GM23248 (cell line): ENCODE data around the gene ELAVL2. TPM values are rescaled to one million over a fixed set of nuclear protein-coding genes. Genes with fewer than 3 reads are reported as not detected.

Experiments
- DNase-seq: peaks from one replicate; pipeline ENCODE4 v3.0.0-alpha.2; 2015
- H2AFZ ChIP-seq: fragments of 200-600 bp; sonication (generic); 2 replicates; pipeline ENCODE4 v1.6.1; 2016; ENCODE audit warnings: antibody characterized with exemption
- H3F3A ChIP-seq: fragments of 200-600 bp; sonication (generic); 2 replicates; pipeline ENCODE4 v1.6.1; 2016; ENCODE audit warnings: mild to moderate bottlenecking, antibody characterized with exemption, mixed run types; ENCODE audit not compliant: insufficient read depth
- H3K27ac ChIP-seq: fragments of 200-600 bp; sonication (generic); 2 replicates; pipeline ENCODE4 v1.5.1; 2016; ENCODE audit warnings: mild to moderate bottlenecking
- H3K27me3 ChIP-seq: fragments of 200-600 bp; sonication (generic); replicated peaks from 2 replicates; pipeline ENCODE4 v1.6.1; 2016; ENCODE audit warnings: mild to moderate bottlenecking; ENCODE audit not compliant: insufficient read depth
- H3K36me3 ChIP-seq: fragments of 200-600 bp; sonication (generic); 2 replicates; pipeline ENCODE4 v1.6.1; 2016; ENCODE audit warnings: low read depth, mild to moderate bottlenecking
- H3K4me1 ChIP-seq: fragments of 200-600 bp; sonication (generic); 2 replicates; pipeline ENCODE4 v1.6.1; 2016; ENCODE audit warnings: mild to moderate bottlenecking; ENCODE audit not compliant: insufficient read depth
- H3K4me2 ChIP-seq: fragments of 200-600 bp; sonication (generic); one replicate; pipeline ENCODE4 v1.6.1; 2016; ENCODE audit warnings: mild to moderate bottlenecking; ENCODE audit not compliant: unreplicated experiment
- H3K4me3 ChIP-seq: fragments of 200-600 bp; sonication (generic); 2 replicates; pipeline ENCODE4 v1.5.1; 2016; ENCODE audit warnings: mild to moderate bottlenecking
- H3K79me2 ChIP-seq: fragments of 200-600 bp; sonication (generic); 2 replicates; pipeline ENCODE4 v1.6.1; 2016; ENCODE audit warnings: mild to moderate bottlenecking; ENCODE audit not compliant: insufficient read depth
- H3K9ac ChIP-seq: fragments of 200-600 bp; sonication (generic); 2 replicates; pipeline ENCODE4 v1.6.1; 2016; ENCODE audit warnings: mild to moderate bottlenecking
- H3K9me2 ChIP-seq: fragments of 200-600 bp; sonication (generic); 2 replicates; pipeline ENCODE4 v1.6.1; 2016; ENCODE audit warnings: mixed run types, mild to moderate bottlenecking, moderate library complexity; ENCODE audit not compliant: insufficient read depth
- H3K9me3 ChIP-seq: fragments of 200-600 bp; sonication (generic); one replicate; pipeline ENCODE4 v1.6.1; 2017; ENCODE audit warnings: low read depth
- H4K20me1 ChIP-seq: fragments of 200-600 bp; sonication (generic); 2 replicates; pipeline ENCODE4 v1.6.0; 2016; ENCODE audit not compliant: insufficient read depth
- EZH2 ChIP-seq: fragments of 200-600 bp; sonication (generic); IDR thresholded peaks from 2 replicates; pipeline ENCODE4 v1.6.1; 2018; ENCODE audit warnings: antibody characterized with exemption, mild to moderate bottlenecking; ENCODE audit not compliant: insufficient read depth, poor library complexity, severe bottlenecking
- EZH2phosphoT487 ChIP-seq: fragments of 200-600 bp; sonication (generic); IDR thresholded peaks from 2 replicates; pipeline ENCODE4 v1.6.1; 2018; ENCODE audit warnings: antibody characterized with exemption, moderate library complexity, mild to moderate bottlenecking, low read depth; ENCODE audit not compliant: insufficient read depth
- WGBS, 2 experiments: methylation state at CpG; one replicate each; pipeline ENCODE4 v1.1.6; 2015 to 2017; ENCODE audit warnings: low lambda C conversion rate in 2 of 2, low coverage in 1 of 2; ENCODE audit errors: missing lambda C conversion rate in 2 of 2; 5-methylcytosine and 5-hydroxymethylcytosine counted together
- in situ Hi-C: fragments of 300-500 bp; cut with MboI; formaldehyde crosslinking; loops from 2 replicates; pipeline ENCODE4 v1.15.0; 2020
- polyA plus RNA-seq: library from polyadenylated mRNA; unstranded; fragments of >200 nt; fragmentation: Nextera tagmentation; extraction: Ambion mirVana; gene quantifications from 2 replicates; pipeline ENCODE4 v1.2.1, GENCODE V29; 2016
- total RNA-seq: library from RNA; depleted of rRNA; stranded (reverse); fragments of >200 nt; shearing (Covaris generic); gene quantifications from 2 replicates; pipeline ENCODE4 v1.2.3, GENCODE V29; 2014

Gene ELAVL2
- total and polyA plus RNA-seq, 2 experiments from 2014 or later: 0.08 TPM; not detected in 1

- Histone ChIP-seq H3K79me2 (no peaks in the 10 kb centered on the region), H4K20me1 (no peaks in the 10 kb centered on the region), H3K9ac (no peak overlapping the region), H3K27ac (no peak overlapping the region), H3F3A (no peaks in the 10 kb centered on the region), H3K9me2 (no peaks in the 10 kb centered on the region), H3K27me3 (no peaks in the 10 kb centered on the region), H3K36me3 (no peaks in the 10 kb centered on the region), H2AFZ (no peak overlapping the region), H3K4me3 (no peak overlapping the region), H3K4me2 (no peak overlapping the region), H3K4me1 (no peaks in the 10 kb centered on the region), H3K9me3 (no peaks in the 10 kb centered on the region)
- no peak for TF ChIP-seq EZH2phosphoT487
- no peak for TF ChIP-seq EZH2
- DNase-seq: no peak
- in situ Hi-C loops: loop anchor here (10.0 kb wide), 1 partner anchor 60 kb away; no protein-coding TSS in a partner anchor
- 20 to 22% methylated on average over 3 of the region's 3 CpGs for WGBS, 2 experiments
Measured at GRCh38 chr9:23665051-23665450, 161.0 kb downstream of the ELAVL2 start.

- Histone ChIP-seq H3K79me2 (no peaks in the 10 kb centered on the region), H3F3A (no peaks in the 10 kb centered on the region), H3K27me3 (no peaks in the 10 kb centered on the region), H3K4me2 (no peak overlapping the region), H3K36me3 (no peaks in the 10 kb centered on the region), H3K9me3 (no peaks in the 10 kb centered on the region), H2AFZ (no peak overlapping the region), H3K4me3 (no peak overlapping the region), H3K9ac (no peak overlapping the region), H3K27ac (no peak overlapping the region), H4K20me1 (no peaks in the 10 kb centered on the region), H3K9me2 (no peaks in the 10 kb centered on the region), H3K4me1 (no peaks in the 10 kb centered on the region)
- in situ Hi-C loops: loop anchor here (10.0 kb wide), 1 partner anchor 61 kb away; no protein-coding TSS in a partner anchor
- TF ChIP-seq EZH2 (no peak), EZH2phosphoT487 (no peak)
- DNase-seq: no peak
Measured at GRCh38 chr9:23663946-23664345, 162.1 kb downstream of the ELAVL2 start.

GRCh38 chr9:23663536-23663935 lies 162.5 kb downstream of the ELAVL2 start:
- Histone ChIP-seq H3K36me3 (no peaks in the 10 kb centered on the region), H3K79me2 (no peaks in the 10 kb centered on the region), H3F3A (no peaks in the 10 kb centered on the region), H3K4me2 (no peak overlapping the region), H3K9me2 (no peaks in the 10 kb centered on the region), H4K20me1 (no peaks in the 10 kb centered on the region), H3K27me3 (no peaks in the 10 kb centered on the region), H3K4me1 (no peaks in the 10 kb centered on the region), H2AFZ (no peak overlapping the region), H3K4me3 (no peak overlapping the region), H3K9ac (no peak overlapping the region), H3K9me3 (no peaks in the 10 kb centered on the region), H3K27ac (no peak overlapping the region)
- WGBS, 2 experiments: 30 to 36% methylated on average over 6 of the region's 6 CpGs
- no peak for DNase-seq
- in situ Hi-C loops: loop anchor here (10.0 kb wide), 1 partner anchor 61 kb away; no protein-coding TSS in a partner anchor
- no peak for TF ChIP-seq EZH2
- TF ChIP-seq EZH2phosphoT487: no peak

DNA sequence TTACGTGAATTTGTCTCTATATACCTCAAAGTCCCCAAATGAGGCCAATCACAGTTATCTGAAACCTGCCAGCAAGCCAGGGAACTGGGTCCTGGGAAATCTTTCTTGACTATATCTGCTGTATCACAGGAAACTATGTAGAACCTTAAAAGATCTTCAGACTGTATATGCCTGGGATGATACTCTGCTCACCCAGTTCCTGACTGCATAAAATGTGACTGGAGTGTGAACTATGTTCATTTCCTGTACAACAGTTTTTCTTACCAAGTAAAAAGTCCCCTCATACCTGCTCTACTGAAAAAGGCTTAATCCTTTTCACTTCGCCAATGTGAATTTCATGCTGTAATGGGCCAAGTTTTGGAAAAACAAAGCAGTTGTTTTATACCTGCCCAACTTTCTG lies 162.9 kb downstream of the ELAVL2 start:
- Histone ChIP-seq H3K9ac (no peak overlapping the region), H2AFZ (no peak overlapping the region), H3K79me2 (no peaks in the 10 kb centered on the region), H3F3A (no peaks in the 10 kb centered on the region), H3K4me3 (no peak overlapping the region), H3K4me2 (no peak overlapping the region), H3K4me1 (no peaks in the 10 kb centered on the region), H4K20me1 (no peaks in the 10 kb centered on the region), H3K27me3 (no peaks in the 10 kb centered on the region), H3K27ac (no peak overlapping the region), H3K9me2 (no peaks in the 10 kb centered on the region), H3K36me3 (no peaks in the 10 kb centered on the region), H3K9me3 (no peaks in the 10 kb centered on the region)
- in situ Hi-C loops: loop anchor here (10.0 kb wide), 1 partner anchor 62 kb away; no protein-coding TSS in a partner anchor
- WGBS, 2 experiments: 26 to 48% methylated on average over 2 of the region's 2 CpGs
- TF ChIP-seq EZH2: no peak
- TF ChIP-seq EZH2phosphoT487: no peak
- DNase-seq: no peak

- no peak for TF ChIP-seq EZH2phosphoT487
- no peak for TF ChIP-seq EZH2
- H3K9me2 ChIP-seq: no peaks in the 10 kb centered on the region
- no peaks in the 10 kb centered on the region for H3K27me3 ChIP-seq
- 42 to 43% methylated on average over 2 of the region's 2 CpGs for WGBS, 2 experiments
- H3K4me2 ChIP-seq: no peak overlapping the region
- H3K79me2 ChIP-seq: no peaks in the 10 kb centered on the region
- H2AFZ ChIP-seq: no peak overlapping the region
- H3K9me3 ChIP-seq: no peaks in the 10 kb centered on the region
- no peaks in the 10 kb centered on the region for H4K20me1 ChIP-seq
- DNase-seq: no peak
- H3K9ac ChIP-seq: no peak overlapping the region
- no peaks in the 10 kb centered on the region for H3K4me1 ChIP-seq
- H3K36me3 ChIP-seq: no peaks in the 10 kb centered on the region
- in situ Hi-C loops: loop anchor here (10.0 kb wide), 1 partner anchor 62 kb away; no protein-coding TSS in a partner anchor
- H3F3A ChIP-seq: no peaks in the 10 kb centered on the region
- H3K4me3 ChIP-seq: no peak overlapping the region
- no peak overlapping the region for H3K27ac ChIP-seq
Measured at GRCh38 chr9:23662320-23662719, 163.7 kb downstream of the ELAVL2 start.
